DOHH2 (cell line): ENCODE results near the gene VPS8.

Source experiments
- H3F3A ChIP-seq: fragments of 200-600 bp; sonication (generic), shearing (Covaris generic); 2 replicates; pipeline ENCODE4 v1.6.0; 2016; ENCODE audit warnings: antibody characterized with exemption, mild to moderate bottlenecking; ENCODE audit not compliant: control insufficient read depth, insufficient read depth
- H3K27ac ChIP-seq: fragments of 200-600 bp; sonication (generic); 2 replicates; pipeline ENCODE4 v1.5.1; 2014; ENCODE audit warnings: low read depth, mild to moderate bottlenecking, low read length, moderate library complexity
- H3K27me3 ChIP-seq: fragments of 200-600 bp; sonication (generic); 2 replicates; pipeline ENCODE4 v1.6.1; 2014; ENCODE audit warnings: mild to moderate bottlenecking, low read length, mixed read lengths; ENCODE audit not compliant: control insufficient read depth
- H3K36me3 ChIP-seq: fragments of 200-600 bp; sonication (generic); 2 replicates; pipeline ENCODE4 v1.6.1; 2014; ENCODE audit warnings: mild to moderate bottlenecking, low read length, moderate library complexity, mixed read lengths; ENCODE audit not compliant: control insufficient read depth
- H3K4me1 ChIP-seq: fragments of 200-600 bp; sonication (generic); 2 replicates; pipeline ENCODE4 v1.6.1; 2014; ENCODE audit warnings: mild to moderate bottlenecking, low read length, mixed read lengths; ENCODE audit not compliant: control insufficient read depth
- H3K4me2 ChIP-seq: fragments of 200-600 bp; sonication (generic); 2 replicates; pipeline ENCODE4 v1.6.0; 2014; ENCODE audit warnings: mild to moderate bottlenecking, low read length, moderate library complexity
- H3K4me3 ChIP-seq: fragments of 200-600 bp; sonication (generic); 2 replicates; pipeline ENCODE4 v1.5.1; 2014; ENCODE audit warnings: mild to moderate bottlenecking, low read length, mixed read lengths
- H3K79me2 ChIP-seq: fragments of 200-600 bp; sonication (generic); 2 replicates; pipeline ENCODE4 v1.6.1; 2014; ENCODE audit warnings: mild to moderate bottlenecking, low read length, mixed read lengths; ENCODE audit not compliant: control insufficient read depth
- H3K9me2 ChIP-seq: fragments of 200-600 bp; sonication (generic); replicated peaks from 2 replicates; pipeline ENCODE4 v1.6.1; 2014; ENCODE audit warnings: mild to moderate bottlenecking, low read length, mixed read lengths; ENCODE audit not compliant: control insufficient read depth
- H3K9me3 ChIP-seq: fragments of 200-600 bp; sonication (generic); 2 replicates; pipeline ENCODE4 v1.6.1; 2014; ENCODE audit warnings: antibody characterized with exemption, low read length, mixed read lengths; ENCODE audit not compliant: control insufficient read depth, insufficient read depth
- H4K20me1 ChIP-seq: fragments of 200-600 bp; sonication (generic); 2 replicates; pipeline ENCODE4 v1.6.0; 2014; ENCODE audit warnings: low read depth, mild to moderate bottlenecking, antibody characterized with exemption, low read length, moderate library complexity; ENCODE audit not compliant: control insufficient read depth, insufficient read depth
- EZH2phosphoT487 ChIP-seq: fragments of 200-600 bp; sonication (generic); IDR thresholded peaks from 2 replicates; pipeline ENCODE4 v1.6.1; 2017; ENCODE audit warnings: borderline replicate concordance, mild to moderate bottlenecking, antibody characterized with exemption, low read length, moderate library complexity, mixed read lengths
- TF ChIP-seq, protein P1 (sequence below): fragments of 200-600 bp; sonication (generic); IDR thresholded peaks from one replicate; pipeline ENCODE4 v1.5.1; 2014; ENCODE audit warnings: antibody characterized with exemption, mild to moderate bottlenecking, low read depth, low read length; ENCODE audit not compliant: poor library complexity, severe bottlenecking

Gene VPS8

DNA sequence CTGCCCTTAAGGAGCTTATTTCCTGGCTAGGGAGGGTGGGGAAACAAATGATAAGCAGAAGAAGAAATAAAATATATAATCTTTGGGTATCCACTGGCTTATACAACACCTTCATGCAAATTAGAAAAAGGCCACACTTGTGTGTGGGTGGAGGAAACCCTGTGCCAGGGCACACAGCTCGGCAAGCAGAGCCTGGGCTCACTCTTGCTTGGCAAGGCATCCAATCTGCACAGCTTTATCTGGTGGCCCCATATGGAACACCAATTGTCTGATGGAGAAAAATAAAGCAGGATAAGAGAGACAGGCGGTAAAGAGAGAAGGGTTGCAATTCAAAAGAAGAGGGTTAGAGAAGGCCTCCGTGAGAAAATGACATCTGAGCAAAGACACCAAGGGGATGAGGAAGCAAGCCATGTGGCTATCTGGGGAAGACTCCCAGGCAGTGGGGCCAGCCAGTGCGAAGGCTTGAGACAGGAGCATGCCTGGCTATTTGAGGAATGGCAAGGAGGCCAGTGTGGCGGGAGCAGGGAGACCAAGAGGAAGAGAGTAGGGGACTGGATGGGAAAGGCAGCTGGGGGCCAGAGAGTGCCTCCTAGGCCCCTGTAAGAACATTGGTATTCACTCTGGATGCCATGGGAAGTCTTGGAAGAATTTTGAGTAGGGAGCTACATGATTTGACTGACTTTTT is 22.5 kb upstream of the VPS8 start:
- no peaks in the 10 kb centered on the region for H4K20me1 ChIP-seq
- H3K36me3 ChIP-seq, result no peaks in the 10 kb centered on the region
- no peak overlapping the region for H3K27ac ChIP-seq
- peaks cover 5% of the 10 kb centered on the region for H3F3A ChIP-seq
- no peak overlapping the region for H3K4me2 ChIP-seq
- TF ChIP-seq EZH2phosphoT487, result no peak
- TF ChIP-seq, protein P1, sequence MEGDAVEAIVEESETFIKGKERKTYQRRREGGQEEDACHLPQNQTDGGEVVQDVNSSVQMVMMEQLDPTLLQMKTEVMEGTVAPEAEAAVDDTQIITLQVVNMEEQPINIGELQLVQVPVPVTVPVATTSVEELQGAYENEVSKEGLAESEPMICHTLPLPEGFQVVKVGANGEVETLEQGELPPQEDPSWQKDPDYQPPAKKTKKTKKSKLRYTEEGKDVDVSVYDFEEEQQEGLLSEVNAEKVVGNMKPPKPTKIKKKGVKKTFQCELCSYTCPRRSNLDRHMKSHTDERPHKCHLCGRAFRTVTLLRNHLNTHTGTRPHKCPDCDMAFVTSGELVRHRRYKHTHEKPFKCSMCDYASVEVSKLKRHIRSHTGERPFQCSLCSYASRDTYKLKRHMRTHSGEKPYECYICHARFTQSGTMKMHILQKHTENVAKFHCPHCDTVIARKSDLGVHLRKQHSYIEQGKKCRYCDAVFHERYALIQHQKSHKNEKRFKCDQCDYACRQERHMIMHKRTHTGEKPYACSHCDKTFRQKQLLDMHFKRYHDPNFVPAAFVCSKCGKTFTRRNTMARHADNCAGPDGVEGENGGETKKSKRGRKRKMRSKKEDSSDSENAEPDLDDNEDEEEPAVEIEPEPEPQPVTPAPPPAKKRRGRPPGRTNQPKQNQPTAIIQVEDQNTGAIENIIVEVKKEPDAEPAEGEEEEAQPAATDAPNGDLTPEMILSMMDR, result no peak
- H3K4me3 ChIP-seq, result no peak overlapping the region
- H3K4me1 ChIP-seq, result peaks cover 36% of the 10 kb centered on the region
- H3K79me2 ChIP-seq, result no peaks in the 10 kb centered on the region
- no peaks in the 10 kb centered on the region for H3K9me3 ChIP-seq
- H3K27me3 ChIP-seq, result 0 out of 2 replicates have a peak, but pooled peaks cover 3% of the 10 kb centered on the region
- no peaks in the 10 kb centered on the region for H3K9me2 ChIP-seq

DNA sequence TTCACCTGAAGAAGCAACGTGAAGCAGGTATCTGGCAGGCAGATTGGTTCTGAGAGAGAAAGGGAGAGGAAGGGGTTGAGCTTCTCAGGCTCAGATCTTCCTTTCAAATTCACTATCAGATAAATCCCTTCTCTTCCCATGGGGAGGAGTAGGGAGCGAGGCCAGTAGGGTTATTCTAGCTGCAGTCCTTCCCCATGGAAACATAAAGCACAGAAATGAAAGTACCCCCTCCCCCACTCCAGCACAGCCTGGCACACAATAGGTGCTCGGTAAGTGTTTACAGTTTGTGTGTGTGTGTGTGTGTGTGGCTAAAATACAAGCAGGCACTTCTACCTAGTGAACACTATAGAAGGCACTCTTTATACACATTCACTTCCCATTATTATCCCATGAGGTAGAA is 20.8 kb upstream of the VPS8 start:
- H3K9me3 ChIP-seq, result no peaks in the 10 kb centered on the region
- H3K4me1 ChIP-seq, result peaks cover 21% of the 10 kb centered on the region
- H4K20me1 ChIP-seq, result no peaks in the 10 kb centered on the region
- TF ChIP-seq, protein P1, result no peak
- no peak for TF ChIP-seq EZH2phosphoT487
- no peak overlapping the region for H3K4me3 ChIP-seq
- H3K27me3 ChIP-seq, result 0 out of 2 replicates have a peak, but pooled peaks cover 3% of the 10 kb centered on the region
- H3F3A ChIP-seq, result no peaks in the 10 kb centered on the region
- H3K9me2 ChIP-seq, result no peaks in the 10 kb centered on the region
- no peaks in the 10 kb centered on the region for H3K79me2 ChIP-seq
- no peaks in the 10 kb centered on the region for H3K36me3 ChIP-seq
- no peak overlapping the region for H3K4me2 ChIP-seq
- no peak overlapping the region for H3K27ac ChIP-seq

DNA sequence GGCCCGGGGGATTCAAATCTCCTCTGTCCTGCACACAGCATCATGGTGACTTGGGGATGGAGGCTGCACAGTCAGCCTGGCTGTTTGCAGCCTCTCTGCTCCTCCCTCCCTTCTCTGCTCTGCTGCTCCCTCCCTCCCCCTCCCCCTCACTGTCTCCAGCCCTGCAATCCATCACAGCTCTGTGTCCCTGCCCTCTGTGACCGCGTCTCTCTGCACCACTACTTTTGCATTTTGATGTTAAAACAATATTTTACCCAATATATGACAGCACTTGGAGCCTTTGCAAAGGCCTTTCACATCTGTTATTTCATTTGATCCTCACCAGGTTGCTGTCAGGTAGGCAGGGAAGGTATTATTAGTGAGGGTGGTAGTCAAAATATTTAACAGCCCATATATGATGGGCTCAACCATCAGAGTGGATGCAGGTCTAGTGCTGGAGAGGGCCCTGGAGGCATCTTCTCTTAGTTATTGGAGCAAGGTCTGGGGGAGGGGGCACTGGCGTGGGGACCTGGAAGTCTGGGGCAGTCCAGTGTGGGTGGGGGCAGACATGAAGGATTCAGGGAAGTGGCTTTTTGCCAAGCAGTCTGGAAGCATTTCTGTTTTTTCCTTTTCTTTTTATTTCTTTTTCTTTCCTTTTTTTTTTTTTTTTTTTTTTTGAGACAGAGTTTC is 16.3 kb upstream of the VPS8 start:
- no peak overlapping the region for H3K4me2 ChIP-seq
- H3K4me3 ChIP-seq, result no peak overlapping the region
- no peaks in the 10 kb centered on the region for H3K9me3 ChIP-seq
- H4K20me1 ChIP-seq, result no peaks in the 10 kb centered on the region
- no peaks in the 10 kb centered on the region for H3K9me2 ChIP-seq
- no peaks in the 10 kb centered on the region for H3F3A ChIP-seq
- H3K36me3 ChIP-seq, result no peaks in the 10 kb centered on the region
- H3K79me2 ChIP-seq, result no peaks in the 10 kb centered on the region
- TF ChIP-seq, protein P1, result no peak
- TF ChIP-seq EZH2phosphoT487, result no peak
- no peak overlapping the region for H3K27ac ChIP-seq
- 0 out of 2 replicates have a peak, but pooled peaks cover 7% of the 10 kb centered on the region for H3K27me3 ChIP-seq
- peaks cover 2% of the 10 kb centered on the region; the same call in 1 of the 2 replicates for H3K4me1 ChIP-seq
